Activated T-cell treated with anti-CD3 and anti-CD28 coated beads, Interleukin-2, amount 50 U/mL, for 1 hour (primary cell): ENCODE measurements around the gene BLM.

Experiments used
- DNase-seq: peaks from one replicate; pipeline ENCODE4 v3.0.0-alpha.2; 2020

The BLM gene

GRCh38 chr15:90794538-90794937 lies 77.4 kb downstream of the BLM start:
- DNase-seq = no peak

- no peak for DNase-seq
Measured at GRCh38 chr15:90799639-90800170, 82.6 kb downstream of the BLM start.

- DNase-seq = no peak
Measured at GRCh38 chr15:90801803-90802202, 84.7 kb downstream of the BLM start.

GRCh38 chr15:90807074-90807785 lies 90.1 kb downstream of the BLM start:
- DNase-seq = no peak

- no peak for DNase-seq
Measured at GRCh38 chr15:90807786-90808086, 90.6 kb downstream of the BLM start.

GRCh38 chr15:90808517-90809235 lies 91.5 kb downstream of the BLM start:
- DNase-seq = no peak

GRCh38 chr15:90809536-90809935 lies 92.4 kb downstream of the BLM start:
- no peak for DNase-seq

GRCh38 chr15:90810354-90810753 lies 93.2 kb downstream of the BLM start:
- DNase-seq = no peak

- DNase-seq = no peak
Measured at GRCh38 chr15:90812171-90812957, 95.2 kb downstream of the BLM start.

GRCh38 chr15:90812958-90813265 lies 95.8 kb downstream of the BLM start:
- no peak for DNase-seq

GRCh38 chr15:90813796-90814190 lies 96.6 kb downstream of the BLM start:
- DNase-seq = no peak

GRCh38 chr15:90814191-90814821 lies 97.2 kb downstream of the BLM start:
- no peak for DNase-seq

GRCh38 chr15:90816401-90817116 lies 99.4 kb downstream of the BLM start:
- no peak for DNase-seq

GRCh38 chr15:90817117-90818057 lies 100.2 kb downstream of the BLM start:
- no peak for DNase-seq

- no peak for DNase-seq
Measured at GRCh38 chr15:90818251-90819210, 101.4 kb downstream of the BLM start.

GRCh38 chr15:90819390-90819789 lies 102.2 kb downstream of the BLM start:
- DNase-seq = no peak

GRCh38 chr15:90819850-90820249 lies 102.7 kb downstream of the BLM start:
- no peak for DNase-seq

GRCh38 chr15:90820481-90820880 lies 103.3 kb downstream of the BLM start:
- no peak for DNase-seq

GRCh38 chr15:90822204-90822955 lies 105.2 kb downstream of the BLM start:
- DNase-seq = no peak
